ENCODE data around the gene FBXO11. TPM values are rescaled to one million over a fixed set of nuclear protein-coding genes. Genes with fewer than 3 reads are reported as not detected.

Gene FBXO11
- total RNA-seq, 4 donors from 2014 or later, result 21.5 to 31.8 (median 28.4) TPM

DNA sequence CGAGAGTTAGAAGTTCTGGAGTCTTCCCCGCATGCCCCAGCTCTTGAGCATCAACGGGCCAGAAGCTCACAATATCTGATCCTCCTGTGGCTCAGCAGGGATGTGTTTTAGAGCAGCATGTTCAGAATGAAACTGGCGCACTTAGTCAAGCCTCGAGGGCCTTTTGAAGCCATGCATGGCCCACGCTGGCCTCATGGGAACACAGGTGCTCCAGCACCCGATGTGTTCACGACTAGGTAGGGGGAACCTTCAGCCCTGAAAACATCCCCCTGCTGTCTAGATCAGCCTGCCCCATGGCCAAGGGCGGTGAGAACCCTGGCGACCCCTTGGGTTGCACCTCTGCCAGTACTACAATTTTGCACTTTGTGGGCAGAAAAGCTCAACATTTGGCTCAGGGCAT is 90.5 kb downstream of the FBXO11 start:
- H3K27ac ChIP-seq, result no peak overlapping the region
- TF ChIP-seq POLR2A (IDR thresholded peaks at IDR 0.05), result no peak
- TF ChIP-seq, protein P1, sequence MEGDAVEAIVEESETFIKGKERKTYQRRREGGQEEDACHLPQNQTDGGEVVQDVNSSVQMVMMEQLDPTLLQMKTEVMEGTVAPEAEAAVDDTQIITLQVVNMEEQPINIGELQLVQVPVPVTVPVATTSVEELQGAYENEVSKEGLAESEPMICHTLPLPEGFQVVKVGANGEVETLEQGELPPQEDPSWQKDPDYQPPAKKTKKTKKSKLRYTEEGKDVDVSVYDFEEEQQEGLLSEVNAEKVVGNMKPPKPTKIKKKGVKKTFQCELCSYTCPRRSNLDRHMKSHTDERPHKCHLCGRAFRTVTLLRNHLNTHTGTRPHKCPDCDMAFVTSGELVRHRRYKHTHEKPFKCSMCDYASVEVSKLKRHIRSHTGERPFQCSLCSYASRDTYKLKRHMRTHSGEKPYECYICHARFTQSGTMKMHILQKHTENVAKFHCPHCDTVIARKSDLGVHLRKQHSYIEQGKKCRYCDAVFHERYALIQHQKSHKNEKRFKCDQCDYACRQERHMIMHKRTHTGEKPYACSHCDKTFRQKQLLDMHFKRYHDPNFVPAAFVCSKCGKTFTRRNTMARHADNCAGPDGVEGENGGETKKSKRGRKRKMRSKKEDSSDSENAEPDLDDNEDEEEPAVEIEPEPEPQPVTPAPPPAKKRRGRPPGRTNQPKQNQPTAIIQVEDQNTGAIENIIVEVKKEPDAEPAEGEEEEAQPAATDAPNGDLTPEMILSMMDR (IDR thresholded peaks at IDR 0.05 in 4 of 5, conservative IDR thresholded peaks at IDR 0.05 in 1 of 5), result no peak
- no peak for ATAC-seq

DNA sequence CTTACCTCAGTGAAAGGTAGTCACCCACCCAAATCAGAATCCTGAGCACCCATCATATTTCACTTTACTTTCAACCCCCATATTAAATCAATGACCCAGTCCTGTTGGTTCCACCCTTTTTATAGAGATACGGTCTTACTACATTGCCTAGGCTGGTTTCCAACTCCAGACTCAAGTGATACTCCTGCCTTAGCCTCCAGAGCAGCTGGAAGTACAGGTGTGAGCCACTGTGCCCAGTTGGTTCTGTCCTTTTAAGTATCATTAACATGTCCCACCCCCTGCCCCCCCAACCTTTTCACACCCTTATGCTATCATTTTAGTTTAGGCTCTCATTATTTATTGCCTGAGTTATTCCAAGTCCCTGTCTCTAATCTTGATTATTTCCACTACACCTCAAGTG is 94.6 kb downstream of the FBXO11 start:
- Histone ChIP-seq H3K27ac (no peak overlapping the region), H3K4me1 (no peaks in the 10 kb centered on the region), H3K4me3 (no peak overlapping the region), H3K9me3 (no peaks in the 10 kb centered on the region), H3K27me3 (no peaks in the 10 kb centered on the region), H3K36me3 (peaks cover 0 to 73% of the 10 kb centered on the region in 2 donors)
- DNase-seq (no peak), ATAC-seq (no peak)
- in situ Hi-C loops (cut with MboI; ENCODE audit: low sequenced_read_pairs in 4 of 4) (no loop called here), intact Hi-C loops (cut with DNase I; ENCODE audit: low total_unique reads) (no loop called here)
- TF ChIP-seq, protein P1 (IDR thresholded peaks at IDR 0.05 in 4 of 5, conservative IDR thresholded peaks at IDR 0.05 in 1 of 5), result no peak
- no peak for TF ChIP-seq POLR2A (IDR thresholded peaks at IDR 0.05)

More for the DNA sequence above, 90.5 kb downstream of the FBXO11 start:
- Histone ChIP-seq H3K4me3 (no peak overlapping the region), H3K9me3 (no peaks in the 10 kb centered on the region), H3K27me3 (no peaks in the 10 kb centered on the region), H3K36me3 (peaks cover 0 to 75% of the 10 kb centered on the region in 2 donors), H3K4me1 (peaks cover 0 to 10% of the 10 kb centered on the region in 2 donors)
- in situ Hi-C loops (cut with MboI; ENCODE audit: low sequenced_read_pairs in 4 of 4) (no loop called here), intact Hi-C loops (cut with DNase I; ENCODE audit: low total_unique reads) (no loop called here)
- no peak for DNase-seq

DNA sequence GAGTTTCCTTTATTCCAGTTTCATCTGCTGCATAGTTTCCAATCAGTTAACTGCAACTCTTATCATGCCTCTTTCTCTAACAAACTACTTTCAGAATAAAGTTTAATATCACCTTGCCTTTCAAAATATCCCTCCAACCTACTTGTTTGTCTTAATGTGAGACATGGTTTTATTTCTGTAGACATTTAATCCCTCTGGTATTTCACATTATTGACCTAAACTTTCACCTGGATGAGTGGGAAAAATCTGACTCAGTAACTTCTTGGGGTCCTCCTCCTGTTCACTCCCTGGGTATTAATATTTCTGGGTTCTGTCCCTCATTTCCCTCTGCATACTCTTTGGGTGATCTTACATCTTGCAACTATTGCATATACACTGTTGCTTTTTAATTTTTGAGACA is 95.4 kb downstream of the FBXO11 start:
- ATAC-seq (no peak), DNase-seq (no peak)
- Histone ChIP-seq H3K36me3 (peaks cover 0 to 76% of the 10 kb centered on the region in 2 donors), H3K9me3 (no peaks in the 10 kb centered on the region), H3K4me1 (no peaks in the 10 kb centered on the region), H3K27me3 (no peaks in the 10 kb centered on the region), H3K4me3 (no peak overlapping the region), H3K27ac (no peak overlapping the region)
- intact Hi-C loops (cut with DNase I; ENCODE audit: low total_unique reads), result no loop called here
- TF ChIP-seq, protein P1 (IDR thresholded peaks at IDR 0.05 in 4 of 5, conservative IDR thresholded peaks at IDR 0.05 in 1 of 5), result no peak
- TF ChIP-seq POLR2A (IDR thresholded peaks at IDR 0.05), result no peak
- in situ Hi-C loops (cut with MboI; ENCODE audit: low sequenced_read_pairs in 4 of 4), result no loop called here

DNA sequence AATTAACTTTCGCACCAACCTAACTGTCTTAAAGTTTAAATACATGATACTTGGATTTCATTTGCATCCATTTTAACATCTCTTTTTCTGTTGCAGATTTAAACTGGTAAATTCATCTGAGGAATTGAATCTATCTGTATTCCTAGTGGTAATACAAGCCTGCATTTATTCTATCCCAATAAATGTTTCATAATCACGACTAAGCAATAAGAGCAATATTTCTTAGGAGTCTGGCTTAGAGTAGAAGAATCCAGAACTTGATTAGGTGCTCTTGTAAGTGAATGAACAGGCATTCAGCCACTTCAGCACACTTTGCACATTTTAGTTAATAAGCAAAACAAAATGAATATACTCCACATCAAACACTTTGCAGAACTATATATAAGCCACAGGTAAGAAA is 96.4 kb downstream of the FBXO11 start:
- in situ Hi-C loops (cut with MboI; ENCODE audit: low sequenced_read_pairs in 4 of 4), result no loop called here
- no peak for ATAC-seq
- H3K4me1 ChIP-seq, result no peaks in the 10 kb centered on the region

DNA sequence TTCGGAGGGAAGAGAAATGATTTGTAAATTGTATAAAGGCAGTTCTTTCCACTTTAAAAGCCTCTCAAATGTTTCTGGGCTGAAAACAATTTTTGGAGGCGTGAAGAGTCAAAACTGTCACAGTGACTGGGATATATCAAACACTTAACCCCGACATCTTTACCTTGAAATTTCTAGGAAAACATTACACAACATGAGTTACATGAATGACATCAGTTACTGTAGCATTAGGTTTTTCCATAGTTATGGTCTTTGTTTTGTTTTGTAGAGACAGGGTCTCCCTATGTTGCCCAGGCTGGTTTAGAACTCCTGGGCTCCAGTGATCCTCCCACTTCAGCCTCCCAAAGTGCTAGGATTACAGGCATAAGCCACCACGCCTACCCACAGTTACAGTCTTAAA is 97.7 kb downstream of the FBXO11 start:
- peaks cover 0 to 80% of the 10 kb centered on the region in 2 donors for H3K36me3 ChIP-seq

More for the DNA sequence above, 96.4 kb downstream of the FBXO11 start:
- DNase-seq, result no peak
- Histone ChIP-seq H3K4me3 (no peak overlapping the region), H3K27ac (no peak overlapping the region), H3K36me3 (peaks cover 0 to 77% of the 10 kb centered on the region in 2 donors), H3K9me3 (no peaks in the 10 kb centered on the region), H3K27me3 (no peaks in the 10 kb centered on the region)
- TF ChIP-seq POLR2A (IDR thresholded peaks at IDR 0.05), result no peak
- intact Hi-C loops (cut with DNase I; ENCODE audit: low total_unique reads), result no loop called here

More for the DNA sequence above, 97.7 kb downstream of the FBXO11 start:
- intact Hi-C loops (cut with DNase I; ENCODE audit: low total_unique reads), result no loop called here
- H3K4me1 ChIP-seq, result no peaks in the 10 kb centered on the region
- no peak overlapping the region for H3K4me3 ChIP-seq
- TF ChIP-seq, protein P1 (IDR thresholded peaks at IDR 0.05 in 4 of 5, conservative IDR thresholded peaks at IDR 0.05 in 1 of 5), result no peak
- no peak for TF ChIP-seq POLR2A (IDR thresholded peaks at IDR 0.05)
- peaks cover 0 to 3% (median 0%) of the 10 kb centered on the region in 3 donors for H3K9me3 ChIP-seq
- ATAC-seq (no peak), DNase-seq (no peak)
- in situ Hi-C loops (cut with MboI; ENCODE audit: low sequenced_read_pairs in 4 of 4), result no loop called here
- no peaks in the 10 kb centered on the region for H3K27me3 ChIP-seq
- no peak overlapping the region for H3K27ac ChIP-seq

Data from gastrocnemius medialis (tissue), 4 donors.